Measurements from ENCODE around the gene GPC5.
"Not testable (repeated sequence)": the region's sequence is repeated elsewhere in the genome, so short reads cannot be mapped to it uniquely, and the experiment has no call there.

The GPC5 gene

GRCh38 chr13:92221916-92222315 lies 823.5 kb downstream of the GPC5 start:
- no peak for DNase-seq

DNA sequence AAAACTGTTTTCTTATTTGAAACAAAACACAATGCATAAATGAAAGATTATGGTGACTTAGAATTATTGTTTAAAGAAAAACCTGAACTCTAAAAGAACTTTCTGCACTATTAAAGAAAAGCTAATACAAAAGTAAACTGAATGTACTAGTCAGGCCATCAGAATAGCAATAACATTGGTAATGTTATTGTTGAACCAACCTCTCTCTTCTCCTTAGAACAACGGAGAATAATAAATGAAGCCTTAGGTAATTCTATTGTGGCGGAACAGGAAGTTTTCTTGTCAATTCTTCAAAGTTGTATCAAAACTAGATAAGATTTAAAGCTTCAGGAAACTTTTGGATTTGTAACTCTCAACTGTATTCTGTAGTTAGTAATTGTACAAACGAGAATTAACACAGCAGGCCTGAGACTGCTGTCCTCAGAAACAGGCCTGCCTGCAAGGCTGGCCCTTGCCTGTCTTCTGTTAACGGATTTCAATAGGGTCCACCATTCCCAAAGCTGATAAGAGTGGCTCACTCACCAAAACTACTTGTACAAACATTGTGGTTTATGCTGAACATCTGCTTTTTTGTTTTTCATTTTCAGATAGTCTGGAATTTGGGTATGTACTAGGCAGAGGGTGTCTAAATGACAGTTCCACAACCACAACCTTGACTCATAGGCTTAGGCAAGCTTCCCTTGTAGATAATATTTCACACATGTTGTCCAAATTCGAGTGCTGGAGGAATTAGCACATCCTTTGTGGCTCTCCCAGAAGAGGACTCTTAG lies 825.8 kb downstream of the GPC5 start:
- no peak for DNase-seq

DNA sequence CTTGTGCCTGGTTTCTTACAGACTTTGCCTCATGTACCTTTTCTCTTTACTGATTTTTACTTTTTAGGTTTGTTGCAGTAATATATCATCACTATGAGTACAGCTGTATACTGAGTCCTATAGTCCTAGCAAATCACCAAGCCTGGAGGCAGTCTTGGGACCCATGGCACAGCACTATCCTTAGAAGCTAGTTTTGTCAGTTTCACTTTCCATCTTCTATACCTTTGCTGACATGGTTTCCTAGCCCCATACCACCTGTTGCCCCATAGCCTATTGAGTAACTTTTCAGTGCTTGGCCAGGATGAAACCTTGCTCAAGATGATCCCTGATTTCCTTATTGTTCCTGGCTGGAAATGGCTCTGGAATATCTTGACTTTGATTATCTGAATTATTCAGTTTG lies 826.4 kb downstream of the GPC5 start:
- DNase-seq = no peak

- no peak for DNase-seq
Measured at GRCh38 chr13:92225861-92226260, 827.4 kb downstream of the GPC5 start.

- no peak for DNase-seq
Measured at GRCh38 chr13:92232871-92233270, 834.5 kb downstream of the GPC5 start.

- DNase-seq = no peak
Measured at GRCh38 chr13:92251671-92252210, 853.3 kb downstream of the GPC5 start.

- DNase-seq = no peak
Measured at GRCh38 chr13:92255526-92255925, 857.1 kb downstream of the GPC5 start.

- DNase-seq = no peak
Measured at GRCh38 chr13:92256211-92256610, 857.8 kb downstream of the GPC5 start.

GRCh38 chr13:92259046-92259445 lies 860.6 kb downstream of the GPC5 start:
- DNase-seq = no peak

- no peak for DNase-seq
Measured at GRCh38 chr13:92259523-92259922, 861.1 kb downstream of the GPC5 start.

DNA sequence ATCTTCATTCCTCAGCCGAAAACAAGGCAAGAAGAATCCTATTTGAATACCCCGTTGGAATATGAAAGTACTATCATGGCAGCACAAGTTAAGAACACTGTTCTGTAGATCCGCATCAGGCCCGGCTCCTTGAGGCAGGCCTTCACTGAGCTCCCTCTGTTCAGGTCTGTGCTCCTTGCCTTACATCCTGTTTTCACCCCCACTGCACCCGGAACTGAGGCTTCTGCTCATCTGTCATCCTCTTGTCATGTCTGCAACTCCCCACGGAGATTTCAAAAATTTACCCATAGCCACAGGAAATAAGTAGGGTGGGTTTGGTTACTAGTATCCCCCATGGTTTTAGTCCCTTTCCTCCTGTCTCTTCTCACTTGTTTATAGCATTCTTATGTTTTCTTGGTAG lies 861.9 kb downstream of the GPC5 start:
- DNase-seq = no peak

GRCh38 chr13:92262100-92262788 lies 863.8 kb downstream of the GPC5 start:
- DNase-seq = no peak

DNA sequence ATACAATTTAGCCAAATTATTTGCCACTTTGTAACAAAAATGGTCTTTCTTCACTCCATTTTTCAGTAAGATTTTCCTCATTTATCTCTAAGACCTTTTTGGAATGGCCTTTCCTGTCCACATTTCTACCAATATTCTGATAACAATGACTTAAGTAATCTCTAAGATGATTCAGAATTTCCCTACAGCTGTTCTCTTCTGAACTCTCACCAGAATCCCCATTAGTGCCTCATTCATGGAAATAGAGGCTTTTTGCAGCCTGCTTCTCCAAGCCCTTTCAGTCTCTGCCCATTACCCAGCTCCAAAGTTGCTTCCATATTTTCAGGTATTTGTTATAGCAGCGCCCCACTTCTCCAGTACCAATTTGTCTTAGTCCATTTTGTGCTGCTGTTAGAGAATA lies 867.0 kb downstream of the GPC5 start:
- no peak for DNase-seq

GRCh38 chr13:92270990-92271389 lies 872.6 kb downstream of the GPC5 start:
- no peak for DNase-seq

GRCh38 chr13:92272177-92272576 lies 873.8 kb downstream of the GPC5 start:
- DNase-seq = no peak

DNA sequence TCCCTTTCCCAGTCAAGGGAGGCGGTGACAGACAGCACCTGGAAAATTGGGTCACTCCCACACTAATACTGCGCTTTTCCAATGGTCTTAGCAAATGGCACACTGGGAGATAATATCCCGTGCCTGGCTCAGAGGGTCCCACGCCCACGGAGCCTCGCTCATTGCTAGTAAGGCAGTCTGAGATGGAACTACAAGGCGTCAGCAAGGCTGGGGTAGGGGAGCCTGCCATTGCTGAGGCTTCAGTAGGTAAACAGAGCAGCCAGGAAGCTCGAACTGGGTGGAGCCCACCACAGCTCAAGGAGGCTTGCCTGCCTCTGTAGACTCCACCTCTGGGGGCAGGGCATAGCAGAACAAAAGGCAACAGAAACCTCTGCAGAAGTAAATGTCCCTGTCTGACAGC lies 882.6 kb downstream of the GPC5 start:
- DNase-seq = not testable (repeated sequence)

- DNase-seq = not testable (repeated sequence)
Measured at GRCh38 chr13:92290718-92291307, 892.4 kb downstream of the GPC5 start.

DNA sequence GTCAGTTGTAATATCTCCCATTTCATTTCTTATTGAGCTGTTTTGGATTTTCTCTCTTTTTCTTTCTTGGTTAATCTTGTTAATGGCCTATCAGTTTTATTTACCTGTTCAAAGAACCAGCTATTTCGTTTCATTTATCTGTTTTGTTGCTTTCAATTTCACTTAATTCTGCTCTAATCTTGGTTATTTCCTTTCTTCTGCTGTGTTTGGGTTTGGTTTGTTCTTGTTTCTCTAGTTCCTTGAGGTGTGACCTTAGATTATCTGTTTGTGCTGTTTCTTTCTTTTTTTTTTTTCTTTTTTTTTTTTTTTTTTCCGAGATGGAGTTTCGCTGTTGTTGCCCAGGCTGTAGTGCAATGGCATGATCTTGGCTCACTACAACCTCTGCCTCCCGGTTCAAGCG lies 896.1 kb downstream of the GPC5 start:
- DNase-seq = not testable (repeated sequence)

GRCh38 chr13:92296154-92296671 lies 897.8 kb downstream of the GPC5 start:
- not testable (repeated sequence) for DNase-seq

GRCh38 chr13:92297971-92298942 lies 899.8 kb downstream of the GPC5 start:
- no peak for DNase-seq

- no peak for DNase-seq
Measured at GRCh38 chr13:92300651-92301050, 902.2 kb downstream of the GPC5 start.

DNA sequence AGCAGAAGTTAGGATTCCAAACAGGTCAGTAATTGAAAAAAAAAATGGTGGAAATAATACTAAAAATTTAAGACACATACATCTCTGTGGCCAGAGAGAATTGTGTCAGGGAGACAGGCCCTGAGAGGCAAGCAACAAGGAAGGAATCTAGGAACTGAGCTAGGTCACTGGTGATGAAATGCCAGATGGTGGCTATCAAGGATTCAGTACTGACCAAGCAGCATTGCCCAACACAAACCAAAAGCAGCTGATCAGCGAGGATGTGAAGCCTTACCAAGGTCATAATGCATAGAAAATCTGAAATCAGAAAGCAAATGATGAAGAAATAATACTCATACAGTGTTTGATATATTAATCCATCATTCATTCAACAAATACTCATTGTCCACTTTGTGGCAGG lies 905.0 kb downstream of the GPC5 start:
- no peak for DNase-seq

All from femur (tissue), 1 donor.